ENCODE measurements around the gene EEF1AKMT3. TPM values are rescaled to one million over a fixed set of nuclear protein-coding genes. Genes with fewer than 3 reads are reported as not detected.
A peak's percentile ranks its signal among the peaks of the same experiment; 100 is the strongest.

The EEF1AKMT3 gene
- polyA plus RNA-seq, 2 of the 4 experiments (the other 2 are of a cell fraction): 7.3 to 15.8 TPM

DNA sequence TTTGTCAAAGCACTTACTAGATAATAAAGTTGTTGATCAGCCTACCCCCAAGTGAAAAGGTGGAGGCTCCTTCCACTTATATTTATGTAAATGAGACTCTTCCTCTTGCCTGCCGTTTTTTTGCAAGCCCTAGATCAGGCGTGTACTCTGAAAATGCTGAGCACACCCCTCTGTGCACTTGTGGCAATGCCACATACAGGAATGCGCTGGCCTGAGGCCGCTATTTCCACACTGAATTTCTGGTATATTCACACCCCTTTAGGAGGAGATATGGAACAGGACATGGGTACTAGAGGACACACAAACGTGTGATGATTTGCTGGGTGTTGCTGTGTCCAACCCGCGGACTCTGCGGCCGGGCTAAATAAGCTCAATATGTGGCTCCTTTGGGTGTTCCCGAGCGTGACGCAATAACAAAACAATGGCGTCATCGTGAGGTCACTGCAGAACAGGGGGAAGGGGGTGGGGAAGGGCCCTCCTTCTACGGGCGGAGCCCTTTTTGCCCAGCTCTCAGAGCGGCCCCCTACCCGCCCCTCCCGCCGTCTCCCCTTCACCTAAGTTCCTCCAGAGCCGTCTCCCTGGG is 28.1 kb upstream of the EEF1AKMT3 start:
- under 1% methylated on average over 21 of the region's 21 CpGs for WGBS (ENCODE audit: missing lambda C conversion rate)
- Histone ChIP-seq H3K4me2 (peak overlapping the region; percentile 79), H3K27ac (peak overlapping the region; percentile 93 to 98), H3K9me3 (no peaks in the 10 kb centered on the region), H3K4me3 (peak overlapping the region; percentile 70), H3K4me1 (peaks cover 13% of the 10 kb centered on the region; the same call in 2 of the 3 replicates)
- FAIRE-seq: no peak
- peak; percentile 71 to 94 for DNase-seq (ENCODE audit: low read depth in 1 of 2, low spot score in 1 of 2)
- ChIA-PET POLR2A (interaction anchor here (0.9 to 1.7 kb wide), 7 partner anchors 9 to 100 kb away, joined by 3 to 9 read pairs (median 6); partner anchors contain the start of genes CYP27B1, EEF1AKMT3 and METTL1), CTCF (interaction anchor here (1.2 to 3.1 kb wide), 6 partner anchors 8 to 161 kb away, joined by 3 to 15 read pairs (median 10); no protein-coding TSS in a partner anchor)
- peak; percentile 67 to 72 for ATAC-seq
- no peak; the same call in none of the 2 replicates for TF ChIP-seq POLR2A (IDR thresholded peaks at IDR 0.05; ENCODE audit: low read length)
- TF ChIP-seq NR3C1 (IDR thresholded peaks at IDR 0.05): no peak
- no peak for TF ChIP-seq USF2 (IDR thresholded peaks at IDR 0.05)
- no peak for TF ChIP-seq JUNB (IDR thresholded peaks at IDR 0.05)
- TF ChIP-seq HOXA7 (CRISPR knock-in tag; IDR thresholded peaks at IDR 0.05): no peak
- TF ChIP-seq HEYL (CRISPR knock-in tag; IDR thresholded peaks at IDR 0.05): no peak
- TF ChIP-seq NFE2L2 (conservative IDR thresholded peaks at IDR 0.05; ENCODE audit: low read length): no peak
- TF ChIP-seq KDM5A (IDR thresholded peaks at IDR 0.05): no peak
- TF ChIP-seq RARB (CRISPR knock-in tag; IDR thresholded peaks at IDR 0.05): peak; percentile 71; the same call in 1 of the 2 replicates
- TF ChIP-seq BCL3 (IDR thresholded peaks at IDR 0.05): no peak
- no peak for TF ChIP-seq RCOR1 (IDR thresholded peaks at IDR 0.05; ENCODE audit: low read depth, low read length)
- TF ChIP-seq FOXS1 (CRISPR knock-in tag; IDR thresholded peaks at IDR 0.05): no peak
- no peak for TF ChIP-seq SMC3 (IDR thresholded peaks at IDR 0.05)
- no peak for TF ChIP-seq CBX8 (IDR thresholded peaks at IDR 0.05)
- no peak for TF ChIP-seq CHD4 (IDR thresholded peaks at IDR 0.05; ENCODE audit: borderline replicate concordance)
- TF ChIP-seq ZSCAN20 (CRISPR knock-in tag; IDR thresholded peaks at IDR 0.05): no peak
- TF ChIP-seq, protein P1, sequence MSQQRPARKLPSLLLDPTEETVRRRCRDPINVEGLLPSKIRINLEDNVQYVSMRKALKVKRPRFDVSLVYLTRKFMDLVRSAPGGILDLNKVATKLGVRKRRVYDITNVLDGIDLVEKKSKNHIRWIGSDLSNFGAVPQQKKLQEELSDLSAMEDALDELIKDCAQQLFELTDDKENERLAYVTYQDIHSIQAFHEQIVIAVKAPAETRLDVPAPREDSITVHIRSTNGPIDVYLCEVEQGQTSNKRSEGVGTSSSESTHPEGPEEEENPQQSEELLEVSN (IDR thresholded peaks at IDR 0.05; ENCODE audit: borderline replicate concordance, low read depth): no peak
- no peak for TF ChIP-seq PHF8 (IDR thresholded peaks at IDR 0.05; ENCODE audit: borderline replicate concordance, low read depth)
- TF ChIP-seq, protein P2, sequence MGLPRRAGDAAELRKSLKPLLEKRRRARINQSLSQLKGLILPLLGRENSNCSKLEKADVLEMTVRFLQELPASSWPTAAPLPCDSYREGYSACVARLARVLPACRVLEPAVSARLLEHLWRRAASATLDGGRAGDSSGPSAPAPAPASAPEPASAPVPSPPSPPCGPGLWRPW (IDR thresholded peaks at IDR 0.05): no peak
- 0 out of 2 replicates have a peak, but pooled peaks have one; percentile 50 for TF ChIP-seq TFCP2L1 (CRISPR knock-in tag; IDR thresholded peaks at IDR 0.05)
- 0 out of 2 replicates have a peak, but pooled peaks have one; percentile 26 for TF ChIP-seq MAZ (IDR thresholded peaks at IDR 0.05; ENCODE audit: borderline replicate concordance, low read depth, low read length)
- TF ChIP-seq ZFP36 (IDR thresholded peaks at IDR 0.05; ENCODE audit: borderline replicate concordance, partially characterized antibody): no peak
- TF ChIP-seq MYC (IDR thresholded peaks at IDR 0.05; ENCODE audit: borderline replicate concordance, low read length): no peak
- TF ChIP-seq, protein P3, sequence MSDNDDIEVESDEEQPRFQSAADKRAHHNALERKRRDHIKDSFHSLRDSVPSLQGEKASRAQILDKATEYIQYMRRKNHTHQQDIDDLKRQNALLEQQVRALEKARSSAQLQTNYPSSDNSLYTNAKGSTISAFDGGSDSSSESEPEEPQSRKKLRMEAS (IDR thresholded peaks at IDR 0.05): no peak
- TF ChIP-seq RNF2 (IDR thresholded peaks at IDR 0.05; ENCODE audit: borderline replicate concordance, low read depth): no peak
- TF ChIP-seq NPAS2 (CRISPR knock-in tag; IDR thresholded peaks at IDR 0.05; ENCODE audit: borderline replicate concordance): no peak
- peak; percentile 22 for TF ChIP-seq MAFK (IDR thresholded peaks at IDR 0.05; ENCODE audit: partially characterized antibody)
- TF ChIP-seq ZNF302 (CRISPR knock-in tag; IDR thresholded peaks at IDR 0.05): no peak
- TF ChIP-seq, protein P4, sequence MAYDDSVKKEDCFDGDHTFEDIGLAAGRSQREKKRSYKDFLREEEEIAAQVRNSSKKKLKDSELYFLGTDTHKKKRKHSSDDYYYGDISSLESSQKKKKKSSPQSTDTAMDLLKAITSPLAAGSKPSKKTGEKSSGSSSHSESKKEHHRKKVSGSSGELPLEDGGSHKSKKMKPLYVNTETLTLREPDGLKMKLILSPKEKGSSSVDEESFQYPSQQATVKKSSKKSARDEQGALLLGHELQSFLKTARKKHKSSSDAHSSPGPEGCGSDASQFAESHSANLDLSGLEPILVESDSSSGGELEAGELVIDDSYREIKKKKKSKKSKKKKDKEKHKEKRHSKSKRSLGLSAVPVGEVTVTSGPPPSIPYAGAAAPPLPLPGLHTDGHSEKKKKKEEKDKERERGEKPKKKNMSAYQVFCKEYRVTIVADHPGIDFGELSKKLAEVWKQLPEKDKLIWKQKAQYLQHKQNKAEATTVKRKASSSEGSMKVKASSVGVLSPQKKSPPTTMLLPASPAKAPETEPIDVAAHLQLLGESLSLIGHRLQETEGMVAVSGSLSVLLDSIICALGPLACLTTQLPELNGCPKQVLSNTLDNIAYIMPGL (CRISPR knock-in tag; IDR thresholded peaks at IDR 0.05; ENCODE audit: borderline replicate concordance): no peak
- TF ChIP-seq HDAC2 (IDR thresholded peaks at IDR 0.05): no peak
- TF ChIP-seq HOXB13 (CRISPR knock-in tag; IDR thresholded peaks at IDR 0.05; ENCODE audit: low read depth): no peak
- no peak for TF ChIP-seq CBX2 (IDR thresholded peaks at IDR 0.05; ENCODE audit: borderline replicate concordance, low read depth)
- TF ChIP-seq SREBF2 (IDR thresholded peaks at IDR 0.05): no peak
- TF ChIP-seq CEBPB (IDR thresholded peaks at IDR 0.05): peak; percentile 63 to 81; a peak in 3 of 4 replicates
- no peak for TF ChIP-seq RFX5 (IDR thresholded peaks at IDR 0.05)
- no peak for TF ChIP-seq PBX3 (IDR thresholded peaks at IDR 0.05)
